Activated CD4-positive, CD25-positive, alpha-beta regulatory T cell treated with anti-CD3 and anti-CD28 coated beads, Interleukin-2, amount 50 U/mL, for 24 hours (primary cell): Measurements from ENCODE around the gene HPRT1.
"Not testable (repeated sequence)": the region's sequence is repeated elsewhere in the genome, so short reads cannot be mapped to it uniquely, and the experiment has no call there.

ENCODE experiments used
- ATAC-seq, 2 donors: fragments of 150-1000 bp; cut with Tn5 transposase; one replicate each; pipeline ENCODE4 v1.10.0; 2021; ENCODE audit warnings: mild to moderate bottlenecking in 1 of 2, moderate library complexity in 1 of 2

The HPRT1 gene

GRCh38 chrX:134460005-134460861, at the start of gene HPRT1:
TSS of gene HPRT1 (plus strand) at chrX:134460165. CDS start at chrX:134460312, 147 bp downstream.
- peak; percentile 95 to 97 for ATAC-seq

GRCh38 chrX:134416087-134416486, 43.9 kb upstream of the HPRT1 start:
- no peak for ATAC-seq

GRCh38 chrX:134418317-134419113, 41.5 kb upstream of the HPRT1 start:
- ATAC-seq = no peak

GRCh38 chrX:134419784-134420183, 40.2 kb upstream of the HPRT1 start:
- no peak for ATAC-seq

GRCh38 chrX:134423606-134424005, 36.4 kb upstream of the HPRT1 start:
- ATAC-seq = no peak

GRCh38 chrX:134426281-134426680, 33.7 kb upstream of the HPRT1 start:
- ATAC-seq = no peak

- peak; percentile 80 to 92 for ATAC-seq
Observed at GRCh38 chrX:134431894-134432293, 28.1 kb upstream of the HPRT1 start.

GRCh38 chrX:134435894-134436293, 24.1 kb upstream of the HPRT1 start:
- no peak for ATAC-seq

- ATAC-seq = no peak
Observed at GRCh38 chrX:134443020-134443419, 16.9 kb upstream of the HPRT1 start.

GRCh38 chrX:134443461-134443860, 16.5 kb upstream of the HPRT1 start:
- no peak for ATAC-seq

GRCh38 chrX:134444681-134445080, 15.3 kb upstream of the HPRT1 start:
- peak in 1 of 2 donors; percentile 38 for ATAC-seq

- no peak for ATAC-seq
Observed at GRCh38 chrX:134452596-134452995, 7.4 kb upstream of the HPRT1 start.

- ATAC-seq = no peak
Observed at GRCh38 chrX:134453631-134454030, 6.3 kb upstream of the HPRT1 start.

- ATAC-seq = no peak
Observed at GRCh38 chrX:134454506-134454905, 5.5 kb upstream of the HPRT1 start.

- no peak for ATAC-seq
Observed at GRCh38 chrX:134457708-134458107, 2.3 kb upstream of the HPRT1 start.

GRCh38 chrX:134459683-134460004, 321 bp upstream of the HPRT1 start:
- no peak for ATAC-seq

GRCh38 chrX:134460862-134461220, 876 bp downstream of the HPRT1 start:
- ATAC-seq = no peak

GRCh38 chrX:134461437-134461836, 1.5 kb downstream of the HPRT1 start:
- no peak for ATAC-seq

- ATAC-seq = no peak
Observed at GRCh38 chrX:134462927-134463326, 3.0 kb downstream of the HPRT1 start.

- not testable (repeated sequence) for ATAC-seq
Observed at GRCh38 chrX:134464453-134464852, 4.5 kb downstream of the HPRT1 start.

GRCh38 chrX:134469486-134469885, 9.5 kb downstream of the HPRT1 start:
- ATAC-seq = no peak

- ATAC-seq = no peak
Observed at GRCh38 chrX:134470013-134470412, 10.0 kb downstream of the HPRT1 start.

GRCh38 chrX:134472041-134472440, 12.1 kb downstream of the HPRT1 start:
- no peak for ATAC-seq

GRCh38 chrX:134476284-134476683, 16.3 kb downstream of the HPRT1 start:
- ATAC-seq = no peak
